GM12874 (cell line): ENCODE measurements around the gene VKORC1.

ENCODE experiments used
- CTCF ChIP-seq: IDR thresholded peaks from 2 replicates; pipeline ENCODE4 v1.5.1; 2011; ENCODE audit warnings: low read depth, mild to moderate bottlenecking, control low read depth, low read length, moderate library complexity; ENCODE audit not compliant: insufficient read depth

The VKORC1 gene

GRCh38 chr16:31112711-31113110 lies 18.1 kb upstream of the VKORC1 start:
- TF ChIP-seq CTCF: no peak

GRCh38 chr16:31111881-31112466 lies 17.4 kb upstream of the VKORC1 start:
- no peak for TF ChIP-seq CTCF

- no peak for TF ChIP-seq CTCF
Observed at GRCh38 chr16:31110106-31111034, 15.8 kb upstream of the VKORC1 start.

GRCh38 chr16:31109622-31110021 lies 15.0 kb upstream of the VKORC1 start:
- TF ChIP-seq CTCF: no peak

GRCh38 chr16:31108794-31109558 lies 14.4 kb upstream of the VKORC1 start:
- TF ChIP-seq CTCF: no peak

GRCh38 chr16:31108035-31108793 lies 13.6 kb upstream of the VKORC1 start, which contains the start of gene BCKDK:
Gene BCKDK, plus strand, starts transcription at chr16:31108386. Its CDS starts 838 bp downstream, at chr16:31109224.
- TF ChIP-seq CTCF: no peak

GRCh38 chr16:31107465-31107867 lies 12.9 kb upstream of the VKORC1 start:
- no peak for TF ChIP-seq CTCF
